ENCODE results near the gene SESTD1. TPM values are rescaled to one million over a fixed set of nuclear protein-coding genes. Genes with fewer than 3 reads are reported as not detected.

SESTD1 gene
- total RNA-seq, 6 experiments from 2014 or later = 19.7 to 26.6 (median 24.3) TPM

GRCh38 chr2:179141206-179141605, 123.4 kb downstream of the SESTD1 start:
- Mint-ChIP-seq H3K4me1 (ENCODE audit: low read depth) (no peaks in the 10 kb centered on the region), H3K27ac (no peak overlapping the region), H3K4me3 (no peak overlapping the region), H3K36me3 (ENCODE audit: low read depth) (no peaks in the 10 kb centered on the region), H3K9me3 (no peaks in the 10 kb centered on the region), H3K27me3 (ENCODE audit: insufficient read depth) (no peaks in the 10 kb centered on the region)
- TF ChIP-seq CTCF (IDR thresholded peaks at IDR 0.05) = no peak
- DNase-seq = no peak

- H3K4me3 Mint-ChIP-seq = no peak overlapping the region
- H3K27ac Mint-ChIP-seq = no peak overlapping the region
- H3K9me3 Mint-ChIP-seq = no peaks in the 10 kb centered on the region
- no peak for DNase-seq
- H3K27me3 Mint-ChIP-seq (ENCODE audit: insufficient read depth) = no peaks in the 10 kb centered on the region
- no peaks in the 10 kb centered on the region for H3K36me3 Mint-ChIP-seq (ENCODE audit: low read depth)
- TF ChIP-seq CTCF (IDR thresholded peaks at IDR 0.05) = no peak
- no peaks in the 10 kb centered on the region for H3K4me1 Mint-ChIP-seq (ENCODE audit: low read depth)
Observed at GRCh38 chr2:179140571-179140970, 124.1 kb downstream of the SESTD1 start.

- Mint-ChIP-seq H3K9me3 (no peaks in the 10 kb centered on the region), H3K27ac (no peak overlapping the region), H3K4me3 (no peak overlapping the region), H3K4me1 (ENCODE audit: low read depth) (no peaks in the 10 kb centered on the region), H3K27me3 (ENCODE audit: insufficient read depth) (no peaks in the 10 kb centered on the region), H3K36me3 (ENCODE audit: low read depth) (no peaks in the 10 kb centered on the region)
- DNase-seq = no peak
- no peak for TF ChIP-seq CTCF (IDR thresholded peaks at IDR 0.05)
Observed at GRCh38 chr2:179139506-179139905, 125.1 kb downstream of the SESTD1 start.

GRCh38 chr2:179137200-179137759, 127.4 kb downstream of the SESTD1 start:
- no peak overlapping the region for H3K4me3 Mint-ChIP-seq
- no peaks in the 10 kb centered on the region for H3K4me1 Mint-ChIP-seq (ENCODE audit: low read depth)
- no peaks in the 10 kb centered on the region for H3K27me3 Mint-ChIP-seq (ENCODE audit: insufficient read depth)
- DNase-seq = no peak
- no peak overlapping the region for H3K27ac Mint-ChIP-seq
- no peak for TF ChIP-seq CTCF (IDR thresholded peaks at IDR 0.05)
- H3K36me3 Mint-ChIP-seq (ENCODE audit: low read depth) = no peaks in the 10 kb centered on the region
- no peaks in the 10 kb centered on the region for H3K9me3 Mint-ChIP-seq

- no peaks in the 10 kb centered on the region for H3K9me3 Mint-ChIP-seq
- no peak for TF ChIP-seq CTCF (IDR thresholded peaks at IDR 0.05)
- H3K27me3 Mint-ChIP-seq (ENCODE audit: insufficient read depth) = no peaks in the 10 kb centered on the region
- no peaks in the 10 kb centered on the region for H3K4me1 Mint-ChIP-seq (ENCODE audit: low read depth)
- no peak overlapping the region for H3K4me3 Mint-ChIP-seq
- H3K27ac Mint-ChIP-seq = no peak overlapping the region
- no peak for DNase-seq
- no peaks in the 10 kb centered on the region for H3K36me3 Mint-ChIP-seq (ENCODE audit: low read depth)
Observed at GRCh38 chr2:179133016-179133415, 131.6 kb downstream of the SESTD1 start.

GRCh38 chr2:179132076-179132475, 132.6 kb downstream of the SESTD1 start:
- no peaks in the 10 kb centered on the region for H3K4me1 Mint-ChIP-seq (ENCODE audit: low read depth)
- TF ChIP-seq CTCF (IDR thresholded peaks at IDR 0.05) = no peak
- H3K4me3 Mint-ChIP-seq = no peak overlapping the region
- DNase-seq = no peak
- no peak overlapping the region for H3K27ac Mint-ChIP-seq
- H3K9me3 Mint-ChIP-seq = no peaks in the 10 kb centered on the region
- no peaks in the 10 kb centered on the region for H3K36me3 Mint-ChIP-seq (ENCODE audit: low read depth)
- no peaks in the 10 kb centered on the region for H3K27me3 Mint-ChIP-seq (ENCODE audit: insufficient read depth)
